Astrocyte (in vitro differentiated cells and primary cell): ENCODE results near the gene GDF7.

ENCODE experiments used
- EZH2 ChIP-seq: IDR thresholded peaks from 2 replicates; pipeline ENCODE4 v1.6.1; 2012; ENCODE audit warnings: mild to moderate bottlenecking, low read length, inconsistent platforms; ENCODE audit not compliant: insufficient read depth
- TF ChIP-seq, protein P1 (sequence below): IDR thresholded peaks from 2 replicates; pipeline ENCODE4 v1.5.1; 2011; ENCODE audit warnings: low read depth, mild to moderate bottlenecking, inconsistent platforms, low read length, moderate library complexity; ENCODE audit not compliant: insufficient read depth

DNA sequence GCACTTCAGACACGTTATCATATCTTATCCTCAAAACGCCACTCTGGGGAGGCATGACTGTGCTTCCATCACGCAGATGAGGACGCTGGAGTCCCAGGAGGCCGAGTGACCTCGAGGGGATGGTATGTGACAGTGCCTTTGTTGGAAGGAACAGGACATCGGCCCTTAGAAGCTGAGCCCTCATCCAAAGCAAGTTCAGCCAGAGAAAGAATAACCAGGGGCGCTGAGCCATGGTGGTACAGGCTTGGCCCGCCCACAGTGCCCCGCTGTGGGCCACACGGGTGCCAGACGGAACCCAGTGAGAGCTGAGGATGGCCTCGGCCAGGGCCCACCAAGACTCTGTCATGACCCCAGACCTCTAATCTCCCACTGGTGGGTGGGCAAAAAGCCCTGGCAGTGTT is 47.3 kb upstream of the GDF7 start:
- TF ChIP-seq EZH2 = no peak
- TF ChIP-seq, protein P1, sequence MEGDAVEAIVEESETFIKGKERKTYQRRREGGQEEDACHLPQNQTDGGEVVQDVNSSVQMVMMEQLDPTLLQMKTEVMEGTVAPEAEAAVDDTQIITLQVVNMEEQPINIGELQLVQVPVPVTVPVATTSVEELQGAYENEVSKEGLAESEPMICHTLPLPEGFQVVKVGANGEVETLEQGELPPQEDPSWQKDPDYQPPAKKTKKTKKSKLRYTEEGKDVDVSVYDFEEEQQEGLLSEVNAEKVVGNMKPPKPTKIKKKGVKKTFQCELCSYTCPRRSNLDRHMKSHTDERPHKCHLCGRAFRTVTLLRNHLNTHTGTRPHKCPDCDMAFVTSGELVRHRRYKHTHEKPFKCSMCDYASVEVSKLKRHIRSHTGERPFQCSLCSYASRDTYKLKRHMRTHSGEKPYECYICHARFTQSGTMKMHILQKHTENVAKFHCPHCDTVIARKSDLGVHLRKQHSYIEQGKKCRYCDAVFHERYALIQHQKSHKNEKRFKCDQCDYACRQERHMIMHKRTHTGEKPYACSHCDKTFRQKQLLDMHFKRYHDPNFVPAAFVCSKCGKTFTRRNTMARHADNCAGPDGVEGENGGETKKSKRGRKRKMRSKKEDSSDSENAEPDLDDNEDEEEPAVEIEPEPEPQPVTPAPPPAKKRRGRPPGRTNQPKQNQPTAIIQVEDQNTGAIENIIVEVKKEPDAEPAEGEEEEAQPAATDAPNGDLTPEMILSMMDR = no peak
